Loucy (cell line): Measurements from ENCODE around the gene GAPT.

Experiments used
- CTCF ChIP-seq: fragments of 200-600 bp; sonication (generic); conservative IDR thresholded peaks from 2 replicates; pipeline ENCODE4 v1.5.1; 2014; ENCODE audit warnings: mild to moderate bottlenecking, antibody characterized with exemption, low read length
- EZH2phosphoT487 ChIP-seq: fragments of 200-600 bp; IDR thresholded peaks from 2 replicates; pipeline ENCODE4 v1.6.1; 2018; ENCODE audit warnings: antibody characterized with exemption, mild to moderate bottlenecking, moderate library complexity, borderline replicate concordance

- TF ChIP-seq CTCF (no peak), EZH2phosphoT487 (no peak)
These were observed 33.3 kb downstream of the GAPT start for GRCh38 chr5:58524571-58524970.
